CD8-positive, alpha-beta memory T cell (primary cell): ENCODE results near the gene CHD3. TPM values are rescaled to one million over a fixed set of nuclear protein-coding genes. Genes with fewer than 3 reads are reported as not detected.
A peak's percentile ranks its signal among the peaks of the same experiment; 100 is the strongest.

Experiments used
- CTCF ChIA-PET: fragments of 350-600 bp; sonication (Branson Sonifier 250); formaldehyde crosslinking; loops from one replicate; lab custom pipeline; 2021; ENCODE audit warnings: antibody characterized with exemption; lab: Charles Lee
- POLR2A ChIA-PET: fragments of 350-600 bp; sonication (Branson Sonifier 250); formaldehyde crosslinking; loops from one replicate; lab custom pipeline; 2021; ENCODE audit warnings: antibody characterized with exemption; lab: Charles Lee
- DNase-seq, 5 donors: peaks; one replicate each; pipeline versions ENCODE4 v3.0.0 to v3.0.0-alpha.2; 2020 to 2022; ENCODE audit warnings: mixed read lengths in 1 of 5
- H3K27ac ChIP-seq: one replicate; pipeline ENCODE4 v1.7.0; 2013; ENCODE audit warnings: low read depth, mild to moderate bottlenecking, low read length, moderate library complexity
- H3K27me3 ChIP-seq: 2 replicates; pipeline ENCODE4 v1.7.0; 2013; ENCODE audit warnings: low read length, mild to moderate bottlenecking; ENCODE audit not compliant: insufficient read depth, poor library complexity, severe bottlenecking
- H3K36me3 ChIP-seq: 2 replicates; pipeline ENCODE4 v1.7.0; 2013; ENCODE audit warnings: mild to moderate bottlenecking, low read length, moderate library complexity; ENCODE audit not compliant: insufficient read depth
- H3K4me1 ChIP-seq: 2 replicates; pipeline ENCODE4 v1.7.0; 2013; ENCODE audit warnings: mild to moderate bottlenecking, low read length, moderate library complexity; ENCODE audit not compliant: insufficient read depth
- H3K4me3 ChIP-seq: 2 replicates; pipeline ENCODE4 v1.7.0; 2013; ENCODE audit warnings: mild to moderate bottlenecking, low read length
- H3K9me3 ChIP-seq: 2 replicates; pipeline ENCODE4 v1.7.0; 2013; ENCODE audit warnings: mild to moderate bottlenecking, low read length
- H3K27ac Mint-ChIP-seq, 8 donors: one replicate each; pipeline ENCODE4 v1.8.0; 2020 to 2021; ENCODE audit warnings: mixed read lengths in 8 of 8, mild to moderate bottlenecking in 6 of 8, inconsistent platforms in 3 of 8, moderate library complexity in 3 of 8
- H3K27me3 Mint-ChIP-seq, 2 donors: one replicate each; pipeline ENCODE4 v1.8.0; 2020 to 2021; ENCODE audit warnings: mixed read lengths in 2 of 2, mild to moderate bottlenecking in 1 of 2, moderate library complexity in 1 of 2
- H3K36me3 Mint-ChIP-seq, 3 donors: one replicate each; pipeline ENCODE4 v1.8.0; 2020 to 2021; ENCODE audit warnings: mixed read lengths in 3 of 3, inconsistent platforms in 1 of 3, mild to moderate bottlenecking in 1 of 3
- H3K4me1 Mint-ChIP-seq, 3 donors: one replicate each; pipeline ENCODE4 v1.8.0; 2020 to 2021; ENCODE audit warnings: mixed read lengths in 3 of 3, inconsistent platforms in 1 of 3, mild to moderate bottlenecking in 1 of 3
- H3K4me3 Mint-ChIP-seq, 7 donors: one replicate each; pipeline ENCODE4 v1.8.0; 2020 to 2021; ENCODE audit warnings: mixed read lengths in 7 of 7, mild to moderate bottlenecking in 6 of 7, moderate library complexity in 4 of 7, inconsistent platforms in 2 of 7
- H3K9me3 Mint-ChIP-seq, 5 donors: one replicate each; pipeline ENCODE4 v1.8.0; 2020 to 2022; ENCODE audit warnings: mixed read lengths in 5 of 5, mild to moderate bottlenecking in 3 of 5, moderate library complexity in 2 of 5, inconsistent platforms in 1 of 5
- polyA plus RNA-seq: library from polyadenylated mRNA; unstranded; fragments of 300-500 nt; fragmentation: Illumina TruSeq; gene quantifications from one replicate; pipeline ENCODE4 v1.2.3, GENCODE V29; 2021
- total RNA-seq, 2 experiments: library from RNA; stranded (reverse); gene quantifications; one replicate each; pipeline ENCODE4 v1.2.3, GENCODE V29; 2021

The CHD3 gene
- total and polyA plus RNA-seq, 3 experiments from 2014 or later, result 20.1 to 123 (median 116) TPM

DNA sequence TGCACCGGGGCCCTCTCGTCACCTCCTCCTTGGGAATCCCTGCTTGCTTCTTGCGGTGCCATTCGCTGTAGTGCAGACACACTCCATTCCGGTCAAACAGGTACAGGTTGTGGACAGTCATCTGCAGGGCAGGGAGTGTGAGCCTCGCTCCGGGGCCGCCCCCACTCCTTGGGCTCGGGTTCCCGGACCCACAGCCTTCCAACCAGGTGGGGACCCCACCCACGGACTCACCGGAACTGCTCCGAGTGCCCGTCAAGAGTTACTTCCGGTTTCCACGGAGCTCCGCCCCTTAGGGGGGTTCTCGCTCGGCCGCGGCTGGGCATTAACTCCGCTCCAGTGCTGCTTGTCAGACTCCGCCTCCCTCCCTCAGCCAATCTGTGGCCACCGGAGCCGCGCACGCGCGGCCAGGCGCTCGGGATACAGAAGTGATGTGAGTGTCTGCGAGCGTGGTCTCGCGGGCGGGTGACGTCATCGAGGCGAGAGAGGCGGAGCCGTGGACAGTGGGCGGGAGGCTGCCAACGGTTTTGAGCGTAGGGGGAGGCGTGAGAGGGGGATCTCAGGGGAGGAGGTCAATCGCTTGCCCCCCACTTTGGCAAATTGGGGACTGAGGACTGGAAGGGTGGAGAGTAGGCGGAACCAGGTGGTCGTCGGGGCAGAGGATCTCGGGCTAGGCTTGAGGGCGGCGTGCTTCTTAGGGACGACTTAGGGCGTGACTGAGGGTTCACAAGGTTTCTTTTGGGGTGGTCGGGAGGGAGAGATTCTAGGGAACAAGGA, 43.3 kb downstream of the CHD3 start, which contains the start of the genes CNTROB and TRAPPC1:
TSS of gene CNTROB (plus strand) at position 498 of the 774 bp plus-strand sequence. CDS start 874 bp downstream, outside the sequence.
TSS of gene TRAPPC1 (minus strand) at position 238 of the 774 bp plus-strand sequence. CDS start at position 121, 117 bp downstream.
- H3K36me3 ChIP-seq, result peaks cover 11% of the 10 kb centered on the region
- H3K4me3 ChIP-seq, result peak within 1 kb of the TSS; percentile 97
- peak; percentile 99 to 100 (median 99) for DNase-seq
- H3K27ac ChIP-seq, result peak within 1 kb of the TSS; percentile 92
- H3K9me3 ChIP-seq, result no peaks in the 10 kb centered on the region
- ChIA-PET CTCF (interaction anchor here (1.1 to 6.9 kb wide), 12 partner anchors 8 to 188 kb away, joined by 3 to 34 read pairs (median 4); partner anchors contain the start of gene RNF227), POLR2A (interaction anchor here (0.6 to 3.2 kb wide), 6 partner anchors 16 to 185 kb away, joined by 3 to 15 read pairs (median 4); partner anchors contain the start of genes NAA38 and RNF227)
- no peaks in the 10 kb centered on the region for H3K27me3 ChIP-seq
- peak within 1 kb of the TSS; percentile 74 to 99 (median 98) for H3K27ac Mint-ChIP-seq
- H3K4me3 Mint-ChIP-seq, result peak within 1 kb of the TSS; percentile 88 to 99 (median 96)
- H3K4me1 Mint-ChIP-seq, result peaks cover 43 to 59% (median 54%) of the 10 kb centered on the region in 3 donors
- peaks cover 34% of the 10 kb centered on the region for H3K4me1 ChIP-seq
- H3K36me3 Mint-ChIP-seq, result peaks cover 0 to 38% (median 8%) of the 10 kb centered on the region in 3 donors
- H3K27me3 Mint-ChIP-seq, result peaks cover 0 to 2% of the 10 kb centered on the region in 2 donors
- no peaks in the 10 kb centered on the region for H3K9me3 Mint-ChIP-seq

- peaks cover 43 to 60% (median 54%) of the 10 kb centered on the region in 3 donors for H3K4me1 Mint-ChIP-seq
- CTCF ChIA-PET, result interaction anchor here (0.8 to 6.9 kb wide), 12 partner anchors 9 to 189 kb away, joined by 3 to 34 read pairs (median 4); partner anchors contain the start of gene RNF227
Observed at GRCh38 chr17:7932483-7932891, 43.9 kb downstream of the CHD3 start.

GRCh38 chr17:7932949-7933348, 44.4 kb downstream of the CHD3 start:
- DNase-seq, result peak in 1 of 5 donors; percentile 53
- Histone ChIP-seq H3K9me3 (no peaks in the 10 kb centered on the region), H3K4me3 (peak overlapping the region; percentile 97), H3K4me1 (peaks cover 34% of the 10 kb centered on the region), H3K27me3 (no peaks in the 10 kb centered on the region), H3K27ac (peak overlapping the region; percentile 92), H3K36me3 (peaks cover 11% of the 10 kb centered on the region)
- peaks cover 0 to 41% (median 10%) of the 10 kb centered on the region in 3 donors for H3K36me3 Mint-ChIP-seq
- H3K4me3 Mint-ChIP-seq, result peak overlapping the region; percentile 88 to 99 (median 96)
- H3K27me3 Mint-ChIP-seq, result peaks cover 0 to 2% of the 10 kb centered on the region in 2 donors
- ChIA-PET POLR2A (interaction anchor here (1.0 to 3.2 kb wide), 4 partner anchors 17 to 98 kb away, joined by 3 to 15 read pairs (median 4); partner anchors contain the start of genes NAA38 and RNF227), CTCF (interaction anchor here (0.8 to 6.9 kb wide), 10 partner anchors 10 to 161 kb away, joined by 3 to 34 read pairs (median 4); partner anchors contain the start of gene RNF227)
- peaks cover 42 to 60% (median 54%) of the 10 kb centered on the region in 3 donors for H3K4me1 Mint-ChIP-seq
- no peaks in the 10 kb centered on the region for H3K9me3 Mint-ChIP-seq
- H3K27ac Mint-ChIP-seq, result peak overlapping the region; percentile 67 to 99 (median 97)

More at GRCh38 chr17:7932483-7932891, 43.9 kb downstream of the CHD3 start:
- peaks cover 0 to 40% (median 10%) of the 10 kb centered on the region in 3 donors for H3K36me3 Mint-ChIP-seq
- H3K27me3 ChIP-seq, result no peaks in the 10 kb centered on the region
- peak overlapping the region; percentile 92 for H3K27ac ChIP-seq
- H3K27me3 Mint-ChIP-seq, result peaks cover 0 to 2% of the 10 kb centered on the region in 2 donors
- no peaks in the 10 kb centered on the region for H3K9me3 Mint-ChIP-seq
- no peaks in the 10 kb centered on the region for H3K9me3 ChIP-seq
- DNase-seq, result peak in 1 of 5 donors; percentile 10
- peaks cover 34% of the 10 kb centered on the region for H3K4me1 ChIP-seq
- peak overlapping the region; percentile 88 to 99 (median 96) for H3K4me3 Mint-ChIP-seq
- H3K36me3 ChIP-seq, result peaks cover 11% of the 10 kb centered on the region
- peak overlapping the region; percentile 97 for H3K4me3 ChIP-seq
- POLR2A ChIA-PET, result interaction anchor here (1.0 to 3.2 kb wide), 4 partner anchors 16 to 98 kb away, joined by 3 to 15 read pairs (median 4); partner anchors contain the start of genes NAA38 and RNF227
- H3K27ac Mint-ChIP-seq, result peak overlapping the region; percentile 74 to 99 (median 98)

DNA sequence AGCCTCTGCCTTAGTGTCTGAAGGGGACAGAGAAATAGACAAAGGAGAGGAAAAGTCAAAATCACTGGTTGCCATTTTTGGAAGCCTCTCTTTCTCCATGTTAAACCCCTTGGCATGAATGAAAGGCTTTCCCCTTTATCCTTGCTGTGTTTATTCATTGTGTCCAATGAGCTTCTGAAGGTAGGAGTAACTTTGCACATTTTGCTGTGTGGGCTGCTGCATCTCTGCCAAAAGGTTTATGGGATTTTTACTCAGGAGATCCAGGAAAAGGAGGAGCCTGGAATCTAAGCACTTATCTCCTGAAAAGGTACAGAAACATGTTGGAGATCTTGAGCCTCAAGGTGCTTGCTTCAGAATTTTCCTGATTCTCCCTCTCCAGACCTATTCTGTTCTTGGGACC, 47.3 kb downstream of the CHD3 start:
- Mint-ChIP-seq H3K9me3 (no peaks in the 10 kb centered on the region), H3K4me1 (peaks cover 29 to 46% (median 40%) of the 10 kb centered on the region in 3 donors), H3K4me3 (peak overlapping the region in 1 of 7 donors; percentile 59), H3K27ac (peak overlapping the region in 2 of 8 donors; percentile 39 to 73), H3K27me3 (no peaks in the 10 kb centered on the region), H3K36me3 (peaks cover 0 to 58% (median 17%) of the 10 kb centered on the region in 3 donors)
- peaks cover 18% of the 10 kb centered on the region for H3K36me3 ChIP-seq
- no peak overlapping the region for H3K27ac ChIP-seq
- POLR2A ChIA-PET, result interaction anchor here (0.6 kb wide), 1 partner anchor 804 kb away, joined by 9 read pairs; no protein-coding TSS in a partner anchor
- H3K9me3 ChIP-seq, result no peaks in the 10 kb centered on the region
- no peak overlapping the region for H3K4me3 ChIP-seq
- H3K27me3 ChIP-seq, result no peaks in the 10 kb centered on the region
- H3K4me1 ChIP-seq, result peaks cover 23% of the 10 kb centered on the region
- CTCF ChIA-PET, result interaction anchor here (1.5 to 6.9 kb wide), 2 partner anchors 54 to 122 kb away, joined by 3 to 34 read pairs; no protein-coding TSS in a partner anchor
- no peak for DNase-seq

DNA sequence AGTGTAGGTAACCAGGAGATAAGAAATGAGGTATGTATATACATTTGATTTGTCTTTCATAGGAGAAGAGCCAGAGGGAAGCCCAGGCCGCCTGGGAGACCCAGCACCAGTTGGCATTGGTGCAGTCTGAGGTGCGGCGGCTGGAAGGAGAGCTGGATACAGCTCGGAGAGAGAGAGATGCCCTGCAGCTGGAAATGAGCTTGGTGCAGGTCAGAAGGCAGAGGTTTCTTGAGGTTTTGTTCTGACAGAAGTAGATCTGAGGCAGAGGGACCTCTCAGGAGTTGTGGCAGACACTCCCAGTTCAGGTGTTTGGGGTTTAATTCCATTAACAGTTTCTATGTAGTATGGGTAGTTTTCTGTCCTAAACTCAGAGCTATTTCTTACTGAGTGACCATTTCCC, 51.4 kb downstream of the CHD3 start:
- ChIA-PET CTCF (no interaction called here), POLR2A (no interaction called here)
- peaks cover 20% of the 10 kb centered on the region for H3K36me3 ChIP-seq
- no peaks in the 10 kb centered on the region for H3K27me3 ChIP-seq
- H3K27me3 Mint-ChIP-seq, result no peaks in the 10 kb centered on the region
- no peak overlapping the region for H3K4me3 Mint-ChIP-seq
- no peak overlapping the region for H3K4me3 ChIP-seq
- no peak for DNase-seq
- H3K27ac Mint-ChIP-seq, result peak overlapping the region in 1 of 8 donors; percentile 27
- peaks cover 0 to 8% (median 0%) of the 10 kb centered on the region in 3 donors for H3K4me1 Mint-ChIP-seq
- no peak overlapping the region for H3K27ac ChIP-seq
- peaks cover 0 to 81% (median 19%) of the 10 kb centered on the region in 3 donors for H3K36me3 Mint-ChIP-seq
- H3K9me3 Mint-ChIP-seq, result no peaks in the 10 kb centered on the region
- no peaks in the 10 kb centered on the region for H3K9me3 ChIP-seq
- H3K4me1 ChIP-seq, result no peaks in the 10 kb centered on the region

DNA sequence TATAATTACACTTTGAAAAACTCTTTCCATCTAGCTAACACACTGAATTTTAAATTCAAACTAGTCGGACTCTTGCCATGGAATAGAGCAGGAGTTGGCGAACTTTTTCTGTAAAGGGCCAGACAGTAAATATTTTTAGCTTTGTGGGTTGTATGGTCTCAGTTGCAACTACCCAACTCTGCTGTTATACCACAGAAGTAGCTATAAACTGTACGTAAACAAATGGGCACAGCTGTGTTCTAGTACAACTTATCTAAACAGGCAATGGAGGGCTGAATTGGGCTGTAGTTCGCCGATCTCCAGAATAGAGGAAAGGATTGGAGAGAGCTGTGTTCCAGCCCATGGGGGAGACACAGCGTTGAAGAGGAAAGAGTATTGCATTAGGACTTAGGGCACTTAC, 52.2 kb downstream of the CHD3 start:
- H3K4me1 Mint-ChIP-seq, result peaks cover 0 to 4% (median 0%) of the 10 kb centered on the region in 3 donors
- Histone ChIP-seq H3K4me3 (no peak overlapping the region), H3K9me3 (no peaks in the 10 kb centered on the region), H3K27ac (no peak overlapping the region), H3K36me3 (peaks cover 20% of the 10 kb centered on the region), H3K27me3 (no peaks in the 10 kb centered on the region), H3K4me1 (no peaks in the 10 kb centered on the region)
- CTCF ChIA-PET, result interaction anchor here (1.4 kb wide), 1 partner anchor 50 kb away, joined by 6 read pairs; no protein-coding TSS in a partner anchor
- POLR2A ChIA-PET, result no interaction called here
- no peaks in the 10 kb centered on the region for H3K27me3 Mint-ChIP-seq
- no peak overlapping the region for H3K27ac Mint-ChIP-seq
- no peak overlapping the region for H3K4me3 Mint-ChIP-seq
- no peak for DNase-seq
- peaks cover 0 to 83% (median 17%) of the 10 kb centered on the region in 3 donors for H3K36me3 Mint-ChIP-seq
- no peaks in the 10 kb centered on the region for H3K9me3 Mint-ChIP-seq

GRCh38 chr17:7943291-7943690, 54.7 kb downstream of the CHD3 start:
- Mint-ChIP-seq H3K4me1 (no peaks in the 10 kb centered on the region), H3K27me3 (no peaks in the 10 kb centered on the region), H3K4me3 (no peak overlapping the region), H3K9me3 (no peaks in the 10 kb centered on the region), H3K36me3 (peaks cover 3 to 83% (median 15%) of the 10 kb centered on the region in 3 donors), H3K27ac (no peak overlapping the region)
- ChIA-PET POLR2A (no interaction called here), CTCF (interaction anchor here (0.8 to 3.0 kb wide), 3 partner anchors 11 to 108 kb away, joined by 3 to 19 read pairs (median 3); partner anchors contain the start of gene CNTROB)
- H3K36me3 ChIP-seq, result peaks cover 38% of the 10 kb centered on the region
- no peaks in the 10 kb centered on the region for H3K9me3 ChIP-seq
- no peak overlapping the region for H3K4me3 ChIP-seq
- H3K27me3 ChIP-seq, result no peaks in the 10 kb centered on the region
- no peak overlapping the region for H3K27ac ChIP-seq
- H3K4me1 ChIP-seq, result no peaks in the 10 kb centered on the region
- no peak for DNase-seq
